Measurements from ENCODE around the gene CCDC149.

The CCDC149 gene

GRCh38 chr4:24772061-24772705 lies 140.7 kb downstream of the CCDC149 start:
- no peak for DNase-seq

GRCh38 chr4:24771241-24771640 lies 141.6 kb downstream of the CCDC149 start:
- no peak for DNase-seq

GRCh38 chr4:24770667-24771066 lies 142.2 kb downstream of the CCDC149 start:
- no peak for DNase-seq

GRCh38 chr4:24770032-24770584 lies 142.7 kb downstream of the CCDC149 start:
- DNase-seq: peak; percentile 1 to 10

GRCh38 chr4:24769571-24769970 lies 143.3 kb downstream of the CCDC149 start:
- DNase-seq: no peak

- no peak for DNase-seq
Measured at GRCh38 chr4:24768604-24769003, 144.2 kb downstream of the CCDC149 start.

GRCh38 chr4:24768006-24768405 lies 144.8 kb downstream of the CCDC149 start:
- no peak for DNase-seq

GRCh38 chr4:24765376-24765988 lies 147.4 kb downstream of the CCDC149 start:
- no peak for DNase-seq

GRCh38 chr4:24764345-24764744 lies 148.5 kb downstream of the CCDC149 start:
- no peak for DNase-seq

GRCh38 chr4:24763631-24764297 lies 149.1 kb downstream of the CCDC149 start:
- DNase-seq: no peak
